Mesendoderm (in vitro differentiated cells): ENCODE data around the gene SMURF2.
"Not testable (repeated sequence)": the region's sequence is repeated elsewhere in the genome, so short reads cannot be mapped to it uniquely, and the experiment has no call there.

Experiments used
- DNase-seq: peaks from one replicate; pipeline ENCODE4 v3.0.0; 2013
- H2AK5ac ChIP-seq: 2 replicates; pipeline ENCODE4 v1.6.1; 2013; ENCODE audit warnings: low read length, inconsistent platforms
- H2BK120ac ChIP-seq: 2 replicates; pipeline ENCODE4 v1.6.1; 2013; ENCODE audit warnings: low read depth, mild to moderate bottlenecking, low read length, moderate library complexity, mixed read lengths
- H2BK15ac ChIP-seq: replicated peaks from 2 replicates; pipeline ENCODE4 v1.6.1; 2013; ENCODE audit warnings: low read depth, mild to moderate bottlenecking, moderate library complexity
- H2BK5ac ChIP-seq: 2 replicates; pipeline ENCODE4 v1.6.1; 2013; ENCODE audit warnings: low read length, inconsistent platforms
- H3K18ac ChIP-seq: 2 replicates; pipeline ENCODE4 v1.6.1; 2013; ENCODE audit warnings: mild to moderate bottlenecking, low read length, mixed read lengths
- H3K23ac ChIP-seq: one replicate; pipeline ENCODE4 v1.6.1; 2013; ENCODE audit warnings: low read length
- H3K27ac ChIP-seq: 2 replicates; pipeline ENCODE4 v1.5.1; 2013; ENCODE audit warnings: low read depth, mild to moderate bottlenecking, inconsistent platforms, low read length, moderate library complexity
- H3K27me3 ChIP-seq: 2 replicates; pipeline ENCODE4 v1.6.1; 2013; ENCODE audit warnings: low read length, control low read depth, mild to moderate bottlenecking, inconsistent platforms; ENCODE audit not compliant: insufficient read depth, poor library complexity
- H3K36me3 ChIP-seq: 2 replicates; pipeline ENCODE4 v1.6.1; 2013; ENCODE audit warnings: low read length, inconsistent platforms; ENCODE audit not compliant: control insufficient read depth, insufficient read depth
- H3K4ac ChIP-seq: one replicate; pipeline ENCODE4 v1.6.1; 2013; ENCODE audit warnings: low read depth, mild to moderate bottlenecking, low read length, moderate library complexity
- H3K4me1 ChIP-seq: 2 replicates; pipeline ENCODE4 v1.6.1; 2013; ENCODE audit warnings: low read depth, low read length, inconsistent platforms; ENCODE audit not compliant: control insufficient read depth
- H3K4me2 ChIP-seq: 2 replicates; pipeline ENCODE4 v1.6.1; 2013; ENCODE audit warnings: low read length
- H3K4me3 ChIP-seq: 2 replicates; pipeline ENCODE4 v1.5.1; 2013; ENCODE audit warnings: mild to moderate bottlenecking, low read length
- H3K56ac ChIP-seq: one replicate; pipeline ENCODE4 v1.6.1; 2013; ENCODE audit warnings: low read length
- H3K79me1 ChIP-seq: 2 replicates; pipeline ENCODE4 v1.6.1; 2013; ENCODE audit warnings: low read length, inconsistent platforms
- H3K79me2 ChIP-seq: 2 replicates; pipeline ENCODE4 v1.6.1; 2013; ENCODE audit warnings: mild to moderate bottlenecking, low read length; ENCODE audit not compliant: control insufficient read depth, insufficient read depth
- H3K9ac ChIP-seq: 2 replicates; pipeline ENCODE4 v1.6.1; 2013; ENCODE audit warnings: low read length, inconsistent platforms
- H4K5ac ChIP-seq: one replicate; pipeline ENCODE4 v1.6.1; 2013; ENCODE audit warnings: low read length
- H4K8ac ChIP-seq: one replicate; pipeline ENCODE4 v1.6.1; 2013; ENCODE audit warnings: low read depth, mild to moderate bottlenecking, control low read depth, low read length, moderate library complexity
- WGBS: extraction: QIAGEN DNeasy Blood & Tissue Kit; methylation state at CpG from one replicate; pipeline ENCODE4 v1.1.7; 2013; ENCODE audit warnings: low lambda C conversion rate, missing lambda C conversion rate; ENCODE audit not compliant: insufficient coverage; ENCODE audit errors: extremely low coverage; 5-methylcytosine and 5-hydroxymethylcytosine counted together

Gene SMURF2

GRCh38 chr17:64663836-64664235 is 1.7 kb upstream of the SMURF2 start:
- not testable (repeated sequence) for H4K8ac ChIP-seq, H2BK120ac ChIP-seq, H3K4me2 ChIP-seq, H3K27me3 ChIP-seq, H3K56ac ChIP-seq, H3K23ac ChIP-seq, H3K36me3 ChIP-seq, H4K5ac ChIP-seq, H3K27ac ChIP-seq, H2BK5ac ChIP-seq, DNase-seq, H3K4me3 ChIP-seq, H3K79me1 ChIP-seq, H3K18ac ChIP-seq, H2BK15ac ChIP-seq, H2AK5ac ChIP-seq, H3K9ac ChIP-seq, H3K4me1 ChIP-seq, H3K4ac ChIP-seq
- H3K79me2 ChIP-seq = peaks cover 13% of the 10 kb centered on the region
- WGBS = no CpG with 5 or more reads among the region's 12 CpGs

- H2AK5ac ChIP-seq = no peak overlapping the region
- no peak overlapping the region for H2BK120ac ChIP-seq
- no peaks in the 10 kb centered on the region for H3K36me3 ChIP-seq
- DNase-seq = no peak
- H4K8ac ChIP-seq = no peak overlapping the region
- no peak overlapping the region for H4K5ac ChIP-seq
- peak overlapping the region; percentile 44 for H3K4me2 ChIP-seq
- H3K27me3 ChIP-seq = no peaks in the 10 kb centered on the region
- no peak overlapping the region for H3K4ac ChIP-seq
- peak overlapping the region; percentile 90 for H3K56ac ChIP-seq
- H3K79me1 ChIP-seq = no peaks in the 10 kb centered on the region
- no CpG with 5 or more reads among the region's 18 CpGs for WGBS
- H2BK15ac ChIP-seq = no peak overlapping the region
- peak overlapping the region; percentile 84 for H3K9ac ChIP-seq
- H2BK5ac ChIP-seq = no peak overlapping the region
- peak overlapping the region; percentile 46 for H3K4me3 ChIP-seq
- no peak overlapping the region for H3K23ac ChIP-seq
- no peak overlapping the region for H3K27ac ChIP-seq
- H3K79me2 ChIP-seq = peaks cover 15% of the 10 kb centered on the region
- H3K4me1 ChIP-seq = no peaks in the 10 kb centered on the region
- H3K18ac ChIP-seq = no peak overlapping the region
These were observed 764 bp upstream of the SMURF2 start for GRCh38 chr17:64662774-64663367.

- no peaks in the 10 kb centered on the region for H3K27me3 ChIP-seq
- H3K9ac ChIP-seq = peak overlapping the region; percentile 89
- H3K79me1 ChIP-seq = peaks cover 2% of the 10 kb centered on the region
- H3K4ac ChIP-seq = peak overlapping the region; percentile 91
- no peak overlapping the region for H2BK120ac ChIP-seq
- no peak for DNase-seq
- WGBS = no CpG with 5 or more reads among the region's 32 CpGs
- H3K79me2 ChIP-seq = peaks cover 27% of the 10 kb centered on the region
- peak overlapping the region; percentile 62 for H3K4me2 ChIP-seq
- no peaks in the 10 kb centered on the region for H3K4me1 ChIP-seq
- no peak overlapping the region for H2BK5ac ChIP-seq
- no peak overlapping the region for H2AK5ac ChIP-seq
- H4K5ac ChIP-seq = no peak overlapping the region
- no peak overlapping the region for H4K8ac ChIP-seq
- H2BK15ac ChIP-seq = no peak overlapping the region
- H3K4me3 ChIP-seq = peak overlapping the region; percentile 75
- peak overlapping the region; percentile 95 for H3K56ac ChIP-seq
- H3K27ac ChIP-seq = no peak overlapping the region
- H3K23ac ChIP-seq = no peak overlapping the region
- H3K36me3 ChIP-seq = no peaks in the 10 kb centered on the region
- H3K18ac ChIP-seq = peak overlapping the region; percentile 94
These were observed 456 bp downstream of the SMURF2 start for GRCh38 chr17:64661726-64661975.

GRCh38 chr17:64660978-64661725 is 955 bp downstream of the SMURF2 start:
- not testable (repeated sequence) for H3K23ac ChIP-seq
- H3K79me2 ChIP-seq = peaks cover 27% of the 10 kb centered on the region

GRCh38 chr17:64660195-64660977 is 1.7 kb downstream of the SMURF2 start:
- not testable (repeated sequence) for H3K4ac ChIP-seq, H2BK120ac ChIP-seq, H3K27ac ChIP-seq, H2BK15ac ChIP-seq, H3K18ac ChIP-seq, H2AK5ac ChIP-seq, H3K4me1 ChIP-seq, H3K27me3 ChIP-seq, H3K79me1 ChIP-seq, H2BK5ac ChIP-seq, H3K36me3 ChIP-seq, H3K23ac ChIP-seq, H4K8ac ChIP-seq, H4K5ac ChIP-seq, H3K4me3 ChIP-seq
- no CpG with 5 or more reads among the region's 11 CpGs for WGBS
- Histone ChIP-seq H3K4me2 (peak overlapping the region; percentile 62), H3K56ac (peak overlapping the region; percentile 83), H3K79me2 (peaks cover 31% of the 10 kb centered on the region), H3K9ac (peak overlapping the region; percentile 75)
- DNase-seq = peak; percentile 44

More at GRCh38 chr17:64660978-64661725, 955 bp downstream of the SMURF2 start:
- not testable (repeated sequence) for H3K36me3 ChIP-seq, H4K8ac ChIP-seq, H3K4me1 ChIP-seq, H2BK120ac ChIP-seq, H2BK5ac ChIP-seq, DNase-seq, H2AK5ac ChIP-seq, H4K5ac ChIP-seq, H3K79me1 ChIP-seq, H2BK15ac ChIP-seq, H3K27me3 ChIP-seq, H3K27ac ChIP-seq
- Histone ChIP-seq H3K4ac (peak overlapping the region; percentile 91), H3K4me2 (peak overlapping the region; percentile 62), H3K4me3 (peak overlapping the region; percentile 75), H3K18ac (peak overlapping the region; percentile 94), H3K9ac (peak overlapping the region; percentile 75), H3K56ac (peak overlapping the region; percentile 83)
- no CpG with 5 or more reads among the region's 37 CpGs for WGBS
